ENCODE results near the gene OR2H2. TPM values are rescaled to one million over a fixed set of nuclear protein-coding genes. Genes with fewer than 3 reads are reported as not detected.

Gene OR2H2
- total RNA-seq, 1 donor from 2014 or later = not detected

GRCh38 chr6:29631209-29631810, 46.4 kb downstream of the OR2H2 start:
- Histone ChIP-seq H3K79me2 (ENCODE audit: insufficient read depth, low read length) (peaks cover 15% of the 10 kb centered on the region), H2AFZ (ENCODE audit: low read depth, low read length) (no peak overlapping the region), H3K27me3 (ENCODE audit: insufficient read depth, low read length) (no peaks in the 10 kb centered on the region), H3K9me3 (ENCODE audit: insufficient read depth, low read depth, low read length) (no peaks in the 10 kb centered on the region), H3K36me3 (ENCODE audit: insufficient read depth, low read length) (no peaks in the 10 kb centered on the region), H3K4me3 (ENCODE audit: insufficient read depth, low read depth, low read length) (peak overlapping the region; percentile 79), H3K4me2 (ENCODE audit: low read length) (peak overlapping the region; percentile 100), H3K4me1 (ENCODE audit: insufficient read depth, low read length) (peaks cover 39% of the 10 kb centered on the region), H3K9ac (ENCODE audit: low read length) (peak overlapping the region; percentile 82), H3K27ac (ENCODE audit: low read depth, low read length) (no peak overlapping the region), H4K20me1 (ENCODE audit: insufficient read depth, low read length) (peaks cover 26% of the 10 kb centered on the region)
- no peaks in the 10 kb centered on the region for H3K27me3 Mint-ChIP-seq (ENCODE audit: low read depth, unreplicated experiment)
- no peaks in the 10 kb centered on the region for H3K9me3 Mint-ChIP-seq (ENCODE audit: unreplicated experiment)
- FAIRE-seq (no peak), DNase-seq (ENCODE audit: low read depth) (peak; percentile 12)
- peak overlapping the region; percentile 86 for H3K4me3 Mint-ChIP-seq (ENCODE audit: unreplicated experiment)
- no peaks in the 10 kb centered on the region for H3K36me3 Mint-ChIP-seq (ENCODE audit: low read depth, unreplicated experiment)
- peaks cover 32% of the 10 kb centered on the region for H3K4me1 Mint-ChIP-seq (ENCODE audit: low read depth, unreplicated experiment)
- TF ChIP-seq EZH2 (IDR thresholded peaks at IDR 0.05; ENCODE audit: insufficient read depth, low read length) (no peak), CTCF (IDR thresholded peaks at IDR 0.05; ENCODE audit: insufficient read depth, low read depth, low read length) (no peak)
- peak overlapping the region; percentile 50 for H3K27ac Mint-ChIP-seq (ENCODE audit: unreplicated experiment)

- Mint-ChIP-seq H3K4me3 (ENCODE audit: unreplicated experiment) (peak overlapping the region; percentile 86), H3K36me3 (ENCODE audit: low read depth, unreplicated experiment) (no peaks in the 10 kb centered on the region), H3K27ac (ENCODE audit: unreplicated experiment) (peak overlapping the region; percentile 50), H3K9me3 (ENCODE audit: unreplicated experiment) (no peaks in the 10 kb centered on the region), H3K27me3 (ENCODE audit: low read depth, unreplicated experiment) (no peaks in the 10 kb centered on the region), H3K4me1 (ENCODE audit: low read depth, unreplicated experiment) (peaks cover 25% of the 10 kb centered on the region)
- peak overlapping the region; percentile 100 for H3K4me2 ChIP-seq (ENCODE audit: low read length)
- DNase-seq (ENCODE audit: low read depth) (peak; percentile 51), FAIRE-seq (no peak)
- peaks cover 10% of the 10 kb centered on the region for H3K79me2 ChIP-seq (ENCODE audit: insufficient read depth, low read length)
- H4K20me1 ChIP-seq (ENCODE audit: insufficient read depth, low read length) = peaks cover 18% of the 10 kb centered on the region
- H2AFZ ChIP-seq (ENCODE audit: low read depth, low read length) = peak overlapping the region; percentile 91
- peak overlapping the region; percentile 12 for H3K27ac ChIP-seq (ENCODE audit: low read depth, low read length)
- TF ChIP-seq CTCF (IDR thresholded peaks at IDR 0.05; ENCODE audit: insufficient read depth, low read depth, low read length) = no peak
- no peak for TF ChIP-seq EZH2 (IDR thresholded peaks at IDR 0.05; ENCODE audit: insufficient read depth, low read length)
- H3K9me3 ChIP-seq (ENCODE audit: insufficient read depth, low read depth, low read length) = no peaks in the 10 kb centered on the region
- H3K27me3 ChIP-seq (ENCODE audit: insufficient read depth, low read length) = no peaks in the 10 kb centered on the region
- H3K9ac ChIP-seq (ENCODE audit: low read length) = peak overlapping the region; percentile 82
- peaks cover 32% of the 10 kb centered on the region for H3K4me1 ChIP-seq (ENCODE audit: insufficient read depth, low read length)
- peak overlapping the region; percentile 79 for H3K4me3 ChIP-seq (ENCODE audit: insufficient read depth, low read depth, low read length)
- no peaks in the 10 kb centered on the region for H3K36me3 ChIP-seq (ENCODE audit: insufficient read depth, low read length)
Observed at GRCh38 chr6:29631860-29632731, 47.2 kb downstream of the OR2H2 start.
